Rectal smooth muscle tissue (tissue), 1 donor: Measurements from ENCODE around the gene FNDC3A.

Source experiments
- H3K27ac ChIP-seq: one replicate; pipeline ENCODE4 v1.7.0; 2013; ENCODE audit warnings: low read depth, low read length, inconsistent platforms
- H3K27me3 ChIP-seq: one replicate; pipeline ENCODE4 v1.7.0; 2013; ENCODE audit warnings: low read length; ENCODE audit not compliant: control insufficient read depth, insufficient read depth
- H3K36me3 ChIP-seq: one replicate; pipeline ENCODE4 v1.7.0; 2013; ENCODE audit warnings: low read length; ENCODE audit not compliant: control insufficient read depth, insufficient read depth
- H3K4me1 ChIP-seq: one replicate; pipeline ENCODE4 v1.7.0; 2013; ENCODE audit warnings: low read length; ENCODE audit not compliant: control insufficient read depth, insufficient read depth
- H3K4me3 ChIP-seq: one replicate; pipeline ENCODE4 v1.7.0; 2013; ENCODE audit warnings: low read length
- H3K9ac ChIP-seq: one replicate; pipeline ENCODE4 v1.7.0; 2013; ENCODE audit warnings: low read length

Gene FNDC3A

DNA sequence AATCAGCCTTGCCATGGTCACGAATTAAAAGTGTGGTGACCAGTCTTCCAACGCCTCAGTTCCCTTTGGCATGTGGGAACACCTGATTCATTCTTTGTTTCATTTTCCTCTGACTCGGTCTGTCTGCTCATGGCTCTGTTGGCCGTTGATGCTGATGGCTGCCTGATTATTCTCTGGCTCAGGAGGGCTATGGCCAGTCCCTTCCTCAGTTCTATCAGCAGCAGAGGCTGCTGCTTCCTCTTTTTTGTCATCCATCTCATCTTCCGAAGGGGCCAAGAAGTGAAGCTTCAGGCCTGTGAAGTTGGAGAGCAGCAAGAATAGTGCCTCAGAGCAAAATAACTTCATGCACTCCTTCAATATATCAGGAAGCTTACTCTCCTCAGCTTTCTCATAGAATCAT is 235.0 kb downstream of the FNDC3A start:
- Histone ChIP-seq H3K9ac (no peak overlapping the region), H3K4me3 (no peak overlapping the region), H3K36me3 (peaks cover 9% of the 10 kb centered on the region), H3K27me3 (no peaks in the 10 kb centered on the region), H3K4me1 (no peaks in the 10 kb centered on the region), H3K27ac (no peak overlapping the region)

DNA sequence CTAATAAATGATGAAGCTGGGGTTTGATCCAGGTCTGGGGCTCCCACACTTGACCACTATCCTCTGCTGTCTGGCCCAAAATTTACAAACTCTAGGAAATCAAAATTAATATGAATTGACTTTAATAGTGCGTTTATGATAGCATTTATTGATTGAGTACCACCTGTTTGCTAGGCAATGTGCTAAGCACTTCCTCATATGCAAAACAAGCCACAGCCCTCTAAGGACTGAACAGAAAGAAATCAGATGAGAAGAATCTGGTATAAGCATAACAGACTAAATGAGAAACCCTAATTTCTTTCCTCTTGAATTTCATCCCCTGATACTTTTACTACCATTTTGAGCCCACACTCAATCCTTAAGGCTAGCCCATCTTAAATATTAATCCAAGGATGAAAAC is 237.8 kb downstream of the FNDC3A start:
- peaks cover 4% of the 10 kb centered on the region for H3K27me3 ChIP-seq
- H3K4me3 ChIP-seq, result no peak overlapping the region
- H3K4me1 ChIP-seq, result no peaks in the 10 kb centered on the region
- no peak overlapping the region for H3K27ac ChIP-seq
- H3K9ac ChIP-seq, result no peak overlapping the region
- no peaks in the 10 kb centered on the region for H3K36me3 ChIP-seq

DNA sequence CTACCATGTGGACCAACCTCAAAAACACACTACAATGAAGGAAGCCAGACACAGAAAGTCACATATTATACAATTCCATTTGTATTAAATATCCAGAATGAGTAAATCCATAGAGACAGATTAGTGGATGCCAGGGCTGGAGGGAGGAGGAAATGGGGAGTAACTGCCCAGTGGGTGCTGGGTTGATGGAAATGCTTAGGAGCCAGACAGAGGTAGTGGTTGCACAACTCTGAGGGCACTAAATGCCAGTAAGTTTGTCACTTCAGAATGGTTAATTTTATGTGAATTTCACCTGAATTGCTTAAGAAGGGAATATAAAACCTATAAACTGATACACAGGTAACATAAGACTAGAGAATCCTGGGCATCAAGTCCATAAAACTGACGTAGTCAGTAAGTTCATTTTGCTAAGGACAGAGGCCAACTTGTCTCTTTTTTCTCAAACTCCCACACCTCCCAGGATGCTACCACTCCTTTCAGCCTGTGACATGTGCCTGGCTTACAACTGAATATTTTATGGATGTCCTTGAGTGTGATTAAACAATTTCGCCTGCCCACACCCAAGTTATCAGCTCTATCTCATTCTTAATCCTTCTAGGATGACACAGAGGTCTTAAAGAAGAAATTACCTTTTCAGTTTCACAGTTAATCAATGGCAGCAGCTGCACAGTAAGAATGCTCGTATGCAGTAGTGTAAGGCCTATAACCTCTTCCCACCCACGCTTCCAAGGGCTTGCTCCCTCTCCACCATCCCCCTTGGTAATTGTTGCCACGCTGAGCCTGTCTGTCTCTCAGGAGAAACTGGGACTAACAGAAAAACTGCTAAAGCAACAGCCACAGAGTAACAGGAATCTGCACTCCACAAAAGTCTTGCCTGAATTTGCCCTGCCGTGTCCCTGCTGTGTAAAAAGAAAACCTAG is 238.5 kb downstream of the FNDC3A start:
- no peak overlapping the region for H3K4me3 ChIP-seq
- no peaks in the 10 kb centered on the region for H3K36me3 ChIP-seq
- peaks cover 8% of the 10 kb centered on the region for H3K27me3 ChIP-seq
- no peak overlapping the region for H3K9ac ChIP-seq
- H3K27ac ChIP-seq, result no peak overlapping the region
- no peaks in the 10 kb centered on the region for H3K4me1 ChIP-seq

DNA sequence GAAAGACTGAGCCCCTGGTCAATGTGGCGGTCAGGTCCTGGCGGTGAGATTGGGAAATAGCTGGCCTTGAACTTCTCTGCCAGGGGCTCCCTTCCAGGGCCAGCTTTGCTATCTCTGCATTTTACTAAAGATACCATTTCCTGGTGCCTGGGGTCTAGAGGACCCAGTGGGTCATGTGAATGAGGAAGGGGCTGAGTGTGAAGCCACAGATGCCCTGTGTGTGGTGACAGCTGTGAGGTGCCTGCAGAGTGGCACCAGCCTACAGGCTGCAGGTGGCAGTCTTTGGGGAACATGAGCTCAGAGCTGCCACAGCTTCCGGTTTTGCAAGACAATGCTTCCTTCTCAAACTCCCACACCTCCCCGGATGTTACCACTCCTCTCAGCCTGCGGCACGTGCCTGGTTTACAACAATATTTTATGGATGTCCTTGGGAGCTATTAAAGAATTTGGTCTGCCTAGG is 239.2 kb downstream of the FNDC3A start:
- Histone ChIP-seq H3K9ac (no peak overlapping the region), H3K4me3 (no peak overlapping the region), H3K27me3 (peaks cover 10% of the 10 kb centered on the region), H3K27ac (no peak overlapping the region), H3K36me3 (no peaks in the 10 kb centered on the region), H3K4me1 (no peaks in the 10 kb centered on the region)

DNA sequence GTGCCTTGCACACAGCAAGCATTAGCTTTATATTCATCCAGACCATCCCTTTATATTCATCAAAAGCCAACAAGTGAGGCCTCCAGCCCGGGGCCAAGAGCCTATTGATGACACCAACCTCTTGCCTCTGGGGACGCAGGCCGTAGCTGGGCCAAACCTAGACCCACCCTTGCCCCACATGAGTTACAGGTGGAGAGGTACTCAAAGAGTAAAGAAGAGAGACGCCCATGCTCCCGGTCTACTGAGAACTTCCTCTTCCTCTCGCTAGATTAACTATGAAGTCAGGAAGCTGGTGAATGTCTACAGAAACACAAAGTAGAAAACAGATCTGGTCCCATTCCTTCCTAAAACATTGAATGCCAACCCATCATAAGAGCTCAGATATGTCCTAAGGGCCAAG is 240.6 kb downstream of the FNDC3A start:
- Histone ChIP-seq H3K36me3 (no peaks in the 10 kb centered on the region), H3K27me3 (peaks cover 15% of the 10 kb centered on the region), H3K4me3 (no peak overlapping the region), H3K27ac (no peak overlapping the region), H3K4me1 (no peaks in the 10 kb centered on the region), H3K9ac (no peak overlapping the region)

DNA sequence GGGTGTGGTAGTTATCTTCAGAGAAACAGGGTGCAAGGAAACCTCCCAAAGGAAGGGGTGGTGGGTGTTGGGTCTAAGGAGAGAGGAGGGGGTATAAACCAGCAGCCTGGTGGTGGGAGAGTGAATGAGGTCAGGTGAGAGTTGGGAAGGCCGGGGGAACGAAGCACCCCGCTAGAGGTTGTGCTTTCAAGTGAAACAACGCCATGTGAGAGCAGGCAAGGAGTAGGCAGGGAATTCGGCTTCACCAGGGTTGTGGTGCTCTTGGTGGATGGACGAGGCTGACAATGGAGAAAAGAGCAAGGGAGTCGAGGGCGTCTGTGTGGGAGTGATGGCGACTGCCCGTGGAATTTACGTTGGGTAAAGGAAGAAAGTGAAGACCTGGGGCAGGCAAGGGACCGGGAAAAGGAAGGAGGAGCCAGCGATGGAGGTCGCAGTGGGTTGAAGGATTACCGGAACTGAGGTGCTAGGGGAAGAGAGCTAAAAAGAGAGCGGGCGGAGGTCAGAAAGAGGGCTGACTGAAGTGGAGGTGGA is 242.3 kb downstream of the FNDC3A start:
- Histone ChIP-seq H3K9ac (no peak overlapping the region), H3K36me3 (no peaks in the 10 kb centered on the region), H3K27ac (no peak overlapping the region), H3K4me1 (no peaks in the 10 kb centered on the region), H3K4me3 (no peak overlapping the region), H3K27me3 (peaks cover 15% of the 10 kb centered on the region)

DNA sequence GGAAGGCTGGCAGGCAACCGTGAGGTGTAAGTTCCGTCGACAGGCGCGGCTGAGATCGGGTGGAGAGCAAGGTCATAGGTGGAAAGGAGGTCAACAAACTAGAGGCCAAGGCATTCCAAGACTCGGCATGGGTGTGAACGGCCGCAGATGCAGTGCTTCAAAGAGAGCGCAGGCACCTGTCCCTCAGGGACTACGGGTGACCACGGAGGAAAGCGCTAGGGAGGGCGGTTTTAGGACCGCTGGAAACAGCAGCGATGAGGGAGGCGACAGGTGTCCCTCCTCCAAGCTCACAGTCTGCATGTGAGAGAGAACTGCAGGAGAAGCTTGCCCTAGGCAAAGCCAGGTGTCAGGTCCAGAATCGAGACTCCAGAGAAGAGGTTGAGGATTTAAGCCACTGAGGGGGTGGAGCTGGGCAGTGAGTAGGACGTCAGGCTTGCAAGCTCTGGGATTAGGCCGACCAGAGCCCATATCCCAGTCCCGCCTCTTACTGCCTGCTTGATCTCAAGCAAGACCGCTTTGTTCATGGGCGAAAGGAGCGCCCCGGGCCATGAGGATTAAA is 242.9 kb downstream of the FNDC3A start:
- H3K36me3 ChIP-seq, result no peaks in the 10 kb centered on the region
- H3K4me3 ChIP-seq, result no peak overlapping the region
- no peaks in the 10 kb centered on the region for H3K4me1 ChIP-seq
- H3K27ac ChIP-seq, result no peak overlapping the region
- no peak overlapping the region for H3K9ac ChIP-seq
- H3K27me3 ChIP-seq, result peaks cover 15% of the 10 kb centered on the region

DNA sequence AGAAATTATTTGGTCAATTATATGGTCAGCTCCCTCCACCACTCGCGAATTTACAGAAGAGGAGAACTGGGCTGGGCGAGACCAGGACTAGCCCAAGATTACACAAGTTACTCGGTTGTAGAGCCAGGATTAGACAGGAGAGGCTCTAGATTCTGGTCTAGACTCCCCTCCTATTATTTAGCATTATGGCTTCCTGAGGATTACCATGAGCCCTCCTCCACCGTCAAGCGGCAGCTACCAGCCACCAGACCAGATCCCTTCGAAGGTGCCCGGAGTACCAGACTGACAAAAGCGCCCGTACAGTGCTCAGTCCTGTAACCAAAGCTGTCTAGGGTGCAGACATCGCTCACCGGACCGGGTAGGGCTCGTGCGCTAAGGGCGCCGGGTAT is 243.9 kb downstream of the FNDC3A start:
- H3K36me3 ChIP-seq, result no peaks in the 10 kb centered on the region
- H3K9ac ChIP-seq, result no peak overlapping the region
- no peaks in the 10 kb centered on the region for H3K4me1 ChIP-seq
- peaks cover 15% of the 10 kb centered on the region for H3K27me3 ChIP-seq
- H3K27ac ChIP-seq, result no peak overlapping the region
- peak overlapping the region; percentile 61 for H3K4me3 ChIP-seq

DNA sequence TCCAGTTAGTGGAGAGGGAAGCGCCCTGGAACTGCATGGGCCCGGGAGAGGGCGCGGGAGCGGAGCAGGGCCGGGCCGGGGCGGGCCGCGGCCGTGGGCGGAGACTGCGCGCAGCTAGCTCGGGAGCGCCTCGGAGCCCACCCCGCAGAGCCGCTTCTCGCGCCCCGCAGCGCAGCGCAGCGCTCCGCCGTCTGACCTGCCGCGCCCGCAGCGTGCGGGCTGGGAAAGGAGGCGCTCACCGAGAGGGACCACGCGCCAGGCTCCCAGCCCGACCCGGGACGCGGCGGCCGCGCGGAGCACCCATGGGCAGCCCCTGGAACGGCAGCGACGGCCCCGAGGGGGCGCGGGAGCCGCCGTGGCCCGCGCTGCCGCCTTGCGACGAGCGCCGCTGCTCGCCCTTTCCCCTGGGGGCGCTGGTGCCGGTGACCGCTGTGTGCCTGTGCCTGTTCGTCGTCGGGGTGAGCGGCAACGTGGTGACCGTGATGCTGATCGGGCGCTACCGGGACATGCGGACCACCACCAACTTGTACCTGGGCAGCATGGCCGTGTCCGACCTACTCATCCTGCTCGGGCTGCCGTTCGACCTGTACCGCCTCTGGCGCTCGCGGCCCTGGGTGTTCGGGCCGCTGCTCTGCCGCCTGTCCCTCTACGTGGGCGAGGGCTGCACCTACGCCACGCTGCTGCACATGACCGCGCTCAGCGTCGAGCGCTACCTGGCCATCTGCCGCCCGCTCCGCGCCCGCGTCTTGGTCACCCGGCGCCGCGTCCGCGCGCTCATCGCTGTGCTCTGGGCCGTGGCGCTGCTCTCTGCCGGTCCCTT is 244.5 kb downstream of the FNDC3A start, which contains the start of gene MLNR:
MLNR (plus strand) TSS at position 303 of the 820 bp plus-strand sequence; CDS start at position 303, 0 bp downstream.
- H3K27ac ChIP-seq, result no peak within 1 kb of the TSS
- H3K27me3 ChIP-seq, result peaks cover 15% of the 10 kb centered on the region
- no peak within 1 kb of the TSS for H3K9ac ChIP-seq
- peak within 1 kb of the TSS; percentile 61 for H3K4me3 ChIP-seq
- no peaks in the 10 kb centered on the region for H3K36me3 ChIP-seq
- no peaks in the 10 kb centered on the region for H3K4me1 ChIP-seq

DNA sequence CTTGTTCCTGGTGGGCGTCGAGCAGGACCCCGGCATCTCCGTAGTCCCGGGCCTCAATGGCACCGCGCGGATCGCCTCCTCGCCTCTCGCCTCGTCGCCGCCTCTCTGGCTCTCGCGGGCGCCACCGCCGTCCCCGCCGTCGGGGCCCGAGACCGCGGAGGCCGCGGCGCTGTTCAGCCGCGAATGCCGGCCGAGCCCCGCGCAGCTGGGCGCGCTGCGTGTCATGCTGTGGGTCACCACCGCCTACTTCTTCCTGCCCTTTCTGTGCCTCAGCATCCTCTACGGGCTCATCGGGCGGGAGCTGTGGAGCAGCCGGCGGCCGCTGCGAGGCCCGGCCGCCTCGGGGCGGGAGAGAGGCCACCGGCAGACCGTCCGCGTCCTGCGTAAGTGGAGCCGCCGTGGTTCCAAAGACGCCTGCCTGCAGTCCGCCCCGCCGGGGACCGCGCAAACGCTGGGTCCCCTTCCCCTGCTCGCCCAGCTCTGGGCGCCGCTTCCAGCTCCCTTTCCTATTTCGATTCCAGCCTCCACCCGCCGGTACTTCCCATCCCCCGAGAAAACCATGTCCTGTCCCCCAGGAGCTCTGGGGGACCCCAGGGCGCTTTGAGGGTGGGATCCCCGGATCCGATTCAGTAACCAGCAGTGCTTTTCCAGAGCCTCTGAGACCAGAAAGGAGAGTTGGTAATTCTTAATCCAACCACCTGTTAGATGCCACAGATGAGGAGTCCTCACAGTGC is 245.3 kb downstream of the FNDC3A start:
- no peak overlapping the region for H3K27ac ChIP-seq
- H3K27me3 ChIP-seq, result peaks cover 15% of the 10 kb centered on the region
- no peak overlapping the region for H3K9ac ChIP-seq
- H3K36me3 ChIP-seq, result no peaks in the 10 kb centered on the region
- peak overlapping the region; percentile 61 for H3K4me3 ChIP-seq
- H3K4me1 ChIP-seq, result no peaks in the 10 kb centered on the region

DNA sequence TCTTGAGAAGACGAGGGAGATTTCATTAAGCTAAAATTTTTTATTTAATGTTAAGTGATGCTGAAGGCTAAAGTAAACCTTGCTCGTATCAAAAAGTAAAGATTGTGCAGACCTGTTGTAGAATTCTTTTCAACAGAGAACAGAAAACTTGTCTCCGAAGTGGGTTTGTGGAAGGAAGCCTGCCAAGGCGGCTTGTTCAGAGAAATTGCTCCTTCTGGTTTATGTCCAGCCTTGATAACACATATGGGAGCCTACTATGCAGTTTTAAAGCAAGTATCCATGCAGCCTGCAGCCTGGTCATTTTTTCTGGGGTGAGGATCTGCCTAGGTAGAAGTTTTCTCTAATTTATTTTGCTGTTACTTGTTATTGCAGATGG is 245.9 kb downstream of the FNDC3A start:
- H3K4me1 ChIP-seq, result no peaks in the 10 kb centered on the region
- H3K36me3 ChIP-seq, result no peaks in the 10 kb centered on the region
- peaks cover 15% of the 10 kb centered on the region for H3K27me3 ChIP-seq
- H3K4me3 ChIP-seq, result no peak overlapping the region
- no peak overlapping the region for H3K9ac ChIP-seq
- H3K27ac ChIP-seq, result no peak overlapping the region
